Measurements from ENCODE around the gene ST3GAL3. TPM values are rescaled to one million over a fixed set of nuclear protein-coding genes. Genes with fewer than 3 reads are reported as not detected.

Gene ST3GAL3
- total RNA-seq, 6 experiments from 2014 or later: 6.4 to 14.2 (median 12.0) TPM

- Histone ChIP-seq H3K9me3 (no peaks in the 10 kb centered on the region), H3K4me1 (no peaks in the 10 kb centered on the region), H3K27me3 (no peaks in the 10 kb centered on the region), H3K4me3 (no peak overlapping the region), H3K36me3 (no peaks in the 10 kb centered on the region), H3K27ac (no peak overlapping the region)
- DNase-seq (no peak), ATAC-seq (no peak)
- TF ChIP-seq CTCF (IDR thresholded peaks at IDR 0.05) (no peak), POLR2A (IDR thresholded peaks at IDR 0.05) (no peak)
- intact Hi-C loops (cut with DNase I): no loop called here
- 100% methylated on average over 3 of the region's 7 CpGs for WGBS (ENCODE audit: insufficient coverage, low coverage, low lambda C conversion rate, missing lambda C conversion rate)
These were observed 154.8 kb downstream of the ST3GAL3 start for GRCh38 chr1:43861988-43862735.

GRCh38 chr1:43864111-43865045 is 157.0 kb downstream of the ST3GAL3 start:
- DNase-seq: no peak
- intact Hi-C loops (cut with DNase I): no loop called here
- Histone ChIP-seq H3K4me3 (no peak overlapping the region), H3K27me3 (no peaks in the 10 kb centered on the region), H3K27ac (no peak overlapping the region), H3K4me1 (no peaks in the 10 kb centered on the region), H3K9me3 (no peaks in the 10 kb centered on the region), H3K36me3 (no peaks in the 10 kb centered on the region)
- no peak for ATAC-seq
- no peak for TF ChIP-seq CTCF (IDR thresholded peaks at IDR 0.05)
- no peak for TF ChIP-seq POLR2A (IDR thresholded peaks at IDR 0.05)
- WGBS (ENCODE audit: insufficient coverage, low coverage, low lambda C conversion rate, missing lambda C conversion rate): 91% methylated on average over 6 of the region's 7 CpGs

GRCh38 chr1:43866201-43866600 is 158.9 kb downstream of the ST3GAL3 start:
- Histone ChIP-seq H3K9me3 (no peaks in the 10 kb centered on the region), H3K4me1 (no peaks in the 10 kb centered on the region), H3K27ac (no peak overlapping the region), H3K36me3 (no peaks in the 10 kb centered on the region), H3K27me3 (no peaks in the 10 kb centered on the region), H3K4me3 (no peak overlapping the region)
- TF ChIP-seq CTCF (IDR thresholded peaks at IDR 0.05): no peak
- no peak for ATAC-seq
- WGBS (ENCODE audit: insufficient coverage, low coverage, low lambda C conversion rate, missing lambda C conversion rate): 86% methylated on average over 1 of the region's 2 CpGs
- DNase-seq: no peak
- intact Hi-C loops (cut with DNase I): no loop called here

DNA sequence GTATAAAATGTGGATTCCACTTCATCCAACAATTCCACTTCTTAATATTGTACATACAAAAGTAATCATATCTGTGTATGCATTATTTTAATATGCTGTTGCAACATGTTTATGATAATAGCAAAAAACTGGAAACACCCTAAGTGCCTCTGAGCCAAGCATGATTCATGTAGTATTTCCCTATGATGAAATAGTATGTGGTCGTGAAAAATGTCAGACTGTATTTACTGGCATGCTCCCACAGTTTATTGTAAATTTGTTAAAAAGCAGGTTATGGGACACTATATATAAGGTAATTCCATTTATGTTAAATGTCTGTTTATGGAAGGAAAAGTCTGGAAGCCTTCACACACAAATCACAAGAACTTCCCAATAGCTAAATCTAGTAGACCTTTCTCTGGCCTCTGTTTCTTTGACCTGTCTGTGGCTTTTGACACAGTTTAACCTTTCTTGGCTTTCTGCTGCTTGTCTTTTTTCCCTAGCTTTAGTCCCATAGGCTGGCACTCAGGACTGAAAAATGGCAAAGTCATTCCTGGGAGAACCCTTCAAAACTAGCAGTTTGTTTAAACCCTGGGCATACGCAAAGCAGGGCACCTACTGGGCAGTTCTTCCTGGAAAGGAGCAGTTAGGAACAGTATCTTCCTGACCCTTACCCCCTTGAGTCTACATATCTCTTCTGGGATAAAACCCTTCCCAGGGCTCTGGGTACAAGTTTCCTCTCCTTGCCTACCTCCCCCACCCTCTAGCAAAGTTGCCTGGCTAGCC is 160.8 kb downstream of the ST3GAL3 start:
- no peak overlapping the region for H3K27ac ChIP-seq
- intact Hi-C loops (cut with DNase I): no loop called here
- ATAC-seq: peak in 2 of 4 donors; percentile 22 to 64

More for the DNA sequence above, 160.8 kb downstream of the ST3GAL3 start:
- 24% methylated on average over 2 of the region's 2 CpGs for WGBS (ENCODE audit: insufficient coverage, low coverage, low lambda C conversion rate, missing lambda C conversion rate)
- Histone ChIP-seq H3K36me3 (no peaks in the 10 kb centered on the region), H3K27me3 (no peaks in the 10 kb centered on the region), H3K4me3 (no peak overlapping the region), H3K4me1 (no peaks in the 10 kb centered on the region), H3K9me3 (no peaks in the 10 kb centered on the region)
- TF ChIP-seq POLR2A (IDR thresholded peaks at IDR 0.05): no peak
- no peak for TF ChIP-seq CTCF (IDR thresholded peaks at IDR 0.05)
- DNase-seq: no peak

All from right lobe of liver (tissue), 6 donors.